Measurements from ENCODE around the gene PIGZ. TPM values are rescaled to one million over a fixed set of nuclear protein-coding genes. Genes with fewer than 3 reads are reported as not detected.

The PIGZ gene
- total and polyA plus RNA-seq, 9 of the 15 experiments (the other 6 are each of a cell fraction or from before 2014, with no cell fraction given), result 0.15 to 1.8 (median 0.76) TPM

DNA sequence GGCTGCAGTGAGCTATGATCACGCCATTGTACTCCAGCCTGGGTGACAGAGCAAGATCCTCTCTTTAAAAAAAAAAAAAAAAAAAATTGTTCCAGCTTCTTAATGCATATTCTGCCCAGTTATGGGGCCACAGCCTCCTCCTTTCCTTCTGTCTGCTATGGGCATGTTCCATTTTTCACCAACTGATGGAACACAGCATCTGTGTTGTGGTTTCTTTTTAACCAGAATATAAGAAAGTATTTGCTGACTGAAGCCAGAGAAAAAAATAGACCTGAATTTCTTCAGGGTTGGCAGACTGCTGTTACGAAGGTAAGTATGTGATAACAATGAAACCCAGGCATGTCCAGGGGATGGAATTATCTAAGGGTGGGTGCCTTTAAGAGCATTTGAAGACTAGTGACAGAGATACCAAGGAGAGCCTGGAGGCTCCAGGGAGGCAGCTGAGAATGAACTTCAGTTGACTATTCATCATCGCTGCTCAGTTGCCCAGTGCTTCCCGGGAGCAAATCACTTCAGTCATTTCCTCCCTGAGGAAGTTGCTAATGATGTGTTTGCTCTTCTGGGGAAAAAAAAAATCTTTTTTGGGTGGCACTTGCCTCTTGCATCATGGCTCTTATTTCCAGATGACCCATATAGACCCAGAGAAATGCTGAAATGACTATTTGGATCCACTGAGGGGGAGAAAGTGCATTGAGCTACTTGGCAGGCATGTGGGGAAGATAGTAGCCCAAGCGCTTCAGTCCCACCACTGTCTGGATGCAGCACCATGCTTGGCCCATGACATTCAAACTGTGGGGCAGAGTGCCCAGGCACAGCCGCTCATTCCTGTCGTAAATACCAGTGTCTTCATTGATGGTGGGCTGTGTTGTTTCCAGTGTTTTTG, 40.8 kb downstream of the PIGZ start:
- no peak for FAIRE-seq

DNA sequence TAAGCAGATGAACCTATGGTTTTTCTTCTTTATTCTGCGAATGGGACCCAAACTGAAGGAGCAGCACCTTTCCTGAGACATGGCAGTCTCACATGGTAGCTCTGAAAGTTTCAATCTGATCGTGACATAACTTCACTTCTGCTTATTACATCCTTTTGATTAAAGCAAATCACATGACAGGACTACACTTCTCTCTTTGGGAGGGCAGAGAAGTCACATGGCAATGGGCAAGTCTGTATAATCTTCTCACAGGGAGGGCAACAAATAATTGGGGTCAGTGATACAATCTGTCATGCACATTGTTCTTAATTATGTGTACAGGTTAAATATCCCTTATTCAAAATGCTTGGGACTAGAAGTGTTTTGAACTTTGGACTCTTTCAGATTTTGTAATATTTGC, 47.9 kb downstream of the PIGZ start:
- CTCF ChIA-PET (ENCODE audit: low intra/inter-chr PET ratio), result no interaction called here
- H3K9me3 ChIP-seq (replicated peaks; ENCODE audit: control insufficient read depth, insufficient read depth, low read depth, low read length), result no peaks in the 10 kb centered on the region
- no peak overlapping the region for H2AFZ ChIP-seq (ENCODE audit: low read depth, low read length)
- POLR2A ChIA-PET, result no interaction called here
- no peaks in the 10 kb centered on the region for H3K27me3 ChIP-seq (ENCODE audit: control insufficient read depth in 2 of 2, insufficient read depth in 2 of 2, low read length in 2 of 2)
- WGBS (ENCODE audit: insufficient coverage, low coverage, missing lambda C conversion rate), result 50% methylated on average over 2 of the region's 2 CpGs
- H3K27ac ChIP-seq (ENCODE audit: extremely low read depth, low read depth, low read length), result no peak overlapping the region
- no peak overlapping the region for H3K4me3 ChIP-seq
- H3K9ac ChIP-seq (ENCODE audit: insufficient read depth in 1 of 2, low read depth in 2 of 2, low read length in 2 of 2), result no peak overlapping the region
- no peaks in the 10 kb centered on the region for H3K9me1 ChIP-seq (ENCODE audit: control insufficient read depth, insufficient read depth, low read length)
- peaks cover 58% of the 10 kb centered on the region for H3K36me3 ChIP-seq (ENCODE audit: control insufficient read depth, insufficient read depth, low read length)
- H3K4me1 ChIP-seq (replicated peaks in 1 of 2; ENCODE audit: control insufficient read depth in 2 of 2, insufficient read depth in 2 of 2, low read length in 2 of 2), result no peaks in the 10 kb centered on the region
- DNase-seq (ENCODE audit: extremely low read depth in 1 of 4, low spot score in 3 of 4), result no peak
- in situ Hi-C loops (cut with MboI), result no loop called here
- H4K20me1 ChIP-seq (replicated peaks; ENCODE audit: control insufficient read depth, insufficient read depth, low read length), result no peaks in the 10 kb centered on the region
- no peak for ATAC-seq
- no TSS peak for BruUV-seq (replicated peaks)
- H3K4me2 ChIP-seq (ENCODE audit: insufficient read depth, low read length), result no peak overlapping the region
- intact Hi-C loops (cut with micrococcal nuclease), result no loop called here
- FAIRE-seq, result no peak
- no peaks in the 10 kb centered on the region; the same call in 2 of the 3 replicates for H3K79me2 ChIP-seq (ENCODE audit: control insufficient read depth, insufficient read depth, low read length)
- no peak for TF ChIP-seq ZNF133 (CRISPR knock-in tag; IDR thresholded peaks at IDR 0.05)
- TF ChIP-seq CAMTA2 (CRISPR knock-in tag; conservative IDR thresholded peaks at IDR 0.05), result no peak
- no peak for TF ChIP-seq PHF8 (IDR thresholded peaks at IDR 0.05; ENCODE audit: borderline replicate concordance, low read length)
- TF ChIP-seq TAL1 (IDR thresholded peaks at IDR 0.05), result no peak
- TF ChIP-seq ZBTB7A (IDR thresholded peaks at IDR 0.05; ENCODE audit: borderline replicate concordance, control insufficient read depth, low read depth, low read length), result no peak
- no peak for TF ChIP-seq ZNF239 (CRISPR knock-in tag; IDR thresholded peaks at IDR 0.05)
- no peak for TF ChIP-seq NEUROD1 (IDR thresholded peaks at IDR 0.05; ENCODE audit: borderline replicate concordance, low read depth, low read length, partially characterized antibody)
- no peak for TF ChIP-seq SREBF2 (CRISPR knock-in tag; IDR thresholded peaks at IDR 0.05)
- TF ChIP-seq TAF9B (IDR thresholded peaks at IDR 0.05; ENCODE audit: partially characterized antibody), result no peak
- TF ChIP-seq POLR2H (tag; IDR thresholded peaks at IDR 0.05; ENCODE audit: low read depth), result no peak
- TF ChIP-seq EHMT2 (IDR thresholded peaks at IDR 0.05), result no peak
- no peak for TF ChIP-seq KAT8 (IDR thresholded peaks at IDR 0.05; ENCODE audit: low read depth)
- no peak for TF ChIP-seq CHD2 (IDR thresholded peaks at IDR 0.05; ENCODE audit: low read depth, low read length)

More for the DNA sequence above, 40.8 kb downstream of the PIGZ start:
- intact Hi-C loops (cut with micrococcal nuclease), result no loop called here
- ChIA-PET POLR2A (no interaction called here), CTCF (ENCODE audit: low intra/inter-chr PET ratio) (no interaction called here)
- DNase-seq (ENCODE audit: extremely low read depth in 1 of 4, low spot score in 3 of 4) (no peak), ATAC-seq (no peak)
- Histone ChIP-seq H3K9ac (ENCODE audit: insufficient read depth in 1 of 2, low read depth in 2 of 2, low read length in 2 of 2) (no peak overlapping the region), H3K27me3 (ENCODE audit: control insufficient read depth in 2 of 2, insufficient read depth in 2 of 2, low read length in 2 of 2) (no peaks in the 10 kb centered on the region), H4K20me1 (replicated peaks; ENCODE audit: control insufficient read depth, insufficient read depth, low read length) (no peaks in the 10 kb centered on the region), H3K4me3 (no peak overlapping the region), H3K27ac (ENCODE audit: extremely low read depth, low read depth, low read length) (no peak overlapping the region), H3K36me3 (ENCODE audit: control insufficient read depth, insufficient read depth, low read length) (peaks cover 88% of the 10 kb centered on the region), H3K79me2 (ENCODE audit: control insufficient read depth, insufficient read depth, low read length) (no peaks in the 10 kb centered on the region), H2AFZ (ENCODE audit: low read depth, low read length) (no peak overlapping the region), H3K4me2 (ENCODE audit: insufficient read depth, low read length) (no peak overlapping the region), H3K9me3 (replicated peaks; ENCODE audit: control insufficient read depth, insufficient read depth, low read depth, low read length) (no peaks in the 10 kb centered on the region), H3K4me1 (replicated peaks in 1 of 2; ENCODE audit: control insufficient read depth in 2 of 2, insufficient read depth in 2 of 2, low read length in 2 of 2) (no peaks in the 10 kb centered on the region), H3K9me1 (ENCODE audit: control insufficient read depth, insufficient read depth, low read length) (no peaks in the 10 kb centered on the region)
- TF ChIP-seq PHF20 (IDR thresholded peaks at IDR 0.05; ENCODE audit: partially characterized antibody) (no peak), CCNT2 (IDR thresholded peaks at IDR 0.05; ENCODE audit: borderline replicate concordance, extremely low read depth, insufficient read length, low read depth, low read length) (no peak), ETV5 (CRISPR knock-in tag; IDR thresholded peaks at IDR 0.05; ENCODE audit: low read depth) (no peak)
- TF ChIP-seq, protein P1, sequence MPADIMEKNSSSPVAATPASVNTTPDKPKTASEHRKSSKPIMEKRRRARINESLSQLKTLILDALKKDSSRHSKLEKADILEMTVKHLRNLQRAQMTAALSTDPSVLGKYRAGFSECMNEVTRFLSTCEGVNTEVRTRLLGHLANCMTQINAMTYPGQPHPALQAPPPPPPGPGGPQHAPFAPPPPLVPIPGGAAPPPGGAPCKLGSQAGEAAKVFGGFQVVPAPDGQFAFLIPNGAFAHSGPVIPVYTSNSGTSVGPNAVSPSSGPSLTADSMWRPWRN (IDR thresholded peaks at IDR 0.05; ENCODE audit: low read depth), result no peak
- 94% methylated on average over 7 of the region's 7 CpGs for WGBS (ENCODE audit: insufficient coverage, low coverage, missing lambda C conversion rate)
- in situ Hi-C loops (cut with MboI), result no loop called here
- no TSS peak for BruUV-seq (replicated peaks)
